BLaER1 treated with 17β-estradiol and CSF1 and Interleukin-3, amounts not matched to agents 10 nM and 100 nM (cell line): Measurements from ENCODE around the gene TMEM52B.

ENCODE experiments used
- H3K27ac ChIP-seq, 11 experiments: shearing (Covaris generic); formaldehyde crosslinking; 2 replicates each; pipeline ENCODE4 v1.8.1; 2022
- H3K27me3 ChIP-seq, 11 experiments: shearing (Covaris generic); formaldehyde crosslinking; 2 replicates each; pipeline ENCODE4 v1.8.1; 2022
- H3K36me3 ChIP-seq, 11 experiments: shearing (Covaris generic); formaldehyde crosslinking; 2 replicates each; pipeline ENCODE4 v1.8.1; 2022
- H3K4me1 ChIP-seq, 10 experiments: shearing (Covaris generic); formaldehyde crosslinking; 2 replicates each; pipeline ENCODE4 v1.8.1; 2022
- H3K4me2 ChIP-seq, 11 experiments: shearing (Covaris generic); formaldehyde crosslinking; 2 replicates each; pipeline ENCODE4 v1.8.1; 2022
- H3K4me3 ChIP-seq, 10 experiments: shearing (Covaris generic); formaldehyde crosslinking; 2 replicates each; pipeline ENCODE4 v1.8.1; 2022
- H3K9ac ChIP-seq, 11 experiments: shearing (Covaris generic); formaldehyde crosslinking; 2 replicates each; pipeline ENCODE4 v1.8.1; 2022
- H3K9me3 ChIP-seq, 11 experiments: shearing (Covaris generic); formaldehyde crosslinking; replicated peaks in 1 of 11; 2 replicates each; pipeline ENCODE4 v1.8.1; 2022
- H4K20me1 ChIP-seq, 11 experiments: shearing (Covaris generic); formaldehyde crosslinking; 2 replicates each; pipeline ENCODE4 v1.8.1; 2022
- Cebpa-rat ChIP-seq, 11 experiments: shearing (Covaris generic); IDR thresholded peaks; 2 replicates each; pipeline ENCODE4 v1.8.1; 2022

TMEM52B gene

GRCh38 chr12:10178821-10179220 lies at the start of gene TMEM52B:
TMEM52B (plus strand) TSS chr12:10179032; CDS start chr12:10179575, 543 bp downstream.
- no peaks in the 10 kb centered on the region for H4K20me1 ChIP-seq
- H3K9me3 ChIP-seq: no peaks in the 10 kb centered on the region
- TF ChIP-seq Cebpa-rat (IDR thresholded peaks at IDR 0.05): no peak
- H3K4me2 ChIP-seq: peak within 1 kb of the TSS in 2 of 11 experiments; percentile 15 to 22; a peak in 1 of 22 replicates
- no peaks in the 10 kb centered on the region for H3K27me3 ChIP-seq
- no peaks in the 10 kb centered on the region for H3K36me3 ChIP-seq
- no peak within 1 kb of the TSS for H3K9ac ChIP-seq
- H3K4me3 ChIP-seq: no peak within 1 kb of the TSS
- H3K4me1 ChIP-seq: peaks cover 0 to 49% (median 7%) of the 10 kb centered on the region in 10 experiments; a peak in 9 of 20 replicates
- H3K27ac ChIP-seq: no peak within 1 kb of the TSS

- peak within 1 kb of the TSS in 4 of 10 experiments; percentile 54 to 70 (median 62); a peak in 8 of 20 replicates for H3K4me3 ChIP-seq
- peak within 1 kb of the TSS in 5 of 11 experiments; percentile 34 to 98 (median 83); a peak in 9 of 22 replicates for H3K9ac ChIP-seq
- H3K27me3 ChIP-seq: no peaks in the 10 kb centered on the region
- peaks cover 0 to 73% (median 18%) of the 10 kb centered on the region in 10 experiments; a peak in 14 of 20 replicates for H3K4me1 ChIP-seq
- TF ChIP-seq Cebpa-rat (IDR thresholded peaks at IDR 0.05): no peak
- peak within 1 kb of the TSS in 8 of 11 experiments; percentile 13 to 90 (median 56); a peak in 13 of 22 replicates for H3K4me2 ChIP-seq
- H4K20me1 ChIP-seq: no peaks in the 10 kb centered on the region
- peaks cover 0 to 27% (median 0%) of the 10 kb centered on the region in 11 experiments; a peak in 6 of 22 replicates for H3K36me3 ChIP-seq
- peaks cover 0 to 7% (median 0%) of the 10 kb centered on the region in 11 experiments; a peak in 1 of 22 replicates for H3K9me3 ChIP-seq
- H3K27ac ChIP-seq: peak within 1 kb of the TSS in 6 of 11 experiments; percentile 41 to 99 (median 90); a peak in 11 of 22 replicates
Measured at GRCh38 chr12:10130042-10130441, 48.8 kb upstream of the TMEM52B start, which contains the start of gene CLEC7A. CLEC7A (minus strand) TSS chr12:10130199; CDS start chr12:10130082, 117 bp downstream.

- Histone ChIP-seq H3K27ac (peak overlapping the region in 5 of 11 experiments; percentile 54 to 99 (median 94); a peak in 10 of 22 replicates), H4K20me1 (no peaks in the 10 kb centered on the region), H3K36me3 (peaks cover 0 to 15% (median 0%) of the 10 kb centered on the region in 11 experiments; a peak in 3 of 22 replicates), H3K4me2 (peak overlapping the region in 4 of 11 experiments; percentile 68 to 90 (median 76); a peak in 8 of 22 replicates), H3K9me3 (peaks cover 0 to 7% (median 0%) of the 10 kb centered on the region in 11 experiments; a peak in 1 of 22 replicates), H3K4me3 (no peak overlapping the region), H3K27me3 (no peaks in the 10 kb centered on the region), H3K9ac (peak overlapping the region in 4 of 11 experiments; percentile 55 to 98 (median 88); a peak in 7 of 22 replicates), H3K4me1 (peaks cover 0 to 72% (median 18%) of the 10 kb centered on the region in 10 experiments; a peak in 14 of 20 replicates)
- no peak; a peak in 1 of 22 replicates for TF ChIP-seq Cebpa-rat (IDR thresholded peaks at IDR 0.05)
Measured at GRCh38 chr12:10131111-10131690, 47.6 kb upstream of the TMEM52B start.

- H3K4me1 ChIP-seq: peaks cover 0 to 55% (median 18%) of the 10 kb centered on the region in 10 experiments; a peak in 14 of 20 replicates
- TF ChIP-seq Cebpa-rat (IDR thresholded peaks at IDR 0.05): no peak
- peaks cover 0 to under 1% (median 0%) of the 10 kb centered on the region in 11 experiments; a peak in 1 of 22 replicates for H3K36me3 ChIP-seq
- no peaks in the 10 kb centered on the region for H3K27me3 ChIP-seq
- no peaks in the 10 kb centered on the region for H4K20me1 ChIP-seq
- H3K9me3 ChIP-seq: no peaks in the 10 kb centered on the region
- peak overlapping the region in 3 of 11 experiments; percentile 68 to 90 (median 85); a peak in 5 of 22 replicates for H3K4me2 ChIP-seq
- H3K27ac ChIP-seq: peak overlapping the region in 2 of 11 experiments; percentile 94 to 99; a peak in 3 of 22 replicates
- no peak overlapping the region for H3K9ac ChIP-seq
- H3K4me3 ChIP-seq: no peak overlapping the region
Measured at GRCh38 chr12:10132850-10133370, 45.9 kb upstream of the TMEM52B start.

- Histone ChIP-seq H3K27me3 (no peaks in the 10 kb centered on the region), H3K4me2 (peak overlapping the region in 2 of 11 experiments; percentile 17 to 32; a peak in 1 of 22 replicates), H3K9ac (no peak overlapping the region), H3K9me3 (no peaks in the 10 kb centered on the region), H3K4me3 (no peak overlapping the region), H4K20me1 (no peaks in the 10 kb centered on the region), H3K27ac (no peak overlapping the region), H3K4me1 (peaks cover 0 to 59% (median 13%) of the 10 kb centered on the region in 10 experiments; a peak in 14 of 20 replicates), H3K36me3 (no peaks in the 10 kb centered on the region)
- TF ChIP-seq Cebpa-rat (IDR thresholded peaks at IDR 0.05): no peak
Measured at GRCh38 chr12:10135126-10135525, 43.7 kb upstream of the TMEM52B start.

- Histone ChIP-seq H3K27me3 (no peaks in the 10 kb centered on the region), H3K4me3 (no peak overlapping the region), H3K9me3 (no peaks in the 10 kb centered on the region), H3K36me3 (no peaks in the 10 kb centered on the region), H3K9ac (no peak overlapping the region), H3K27ac (no peak overlapping the region), H3K4me2 (no peak overlapping the region), H4K20me1 (no peaks in the 10 kb centered on the region), H3K4me1 (peaks cover 0 to 43% (median 3%) of the 10 kb centered on the region in 10 experiments; a peak in 8 of 20 replicates)
- TF ChIP-seq Cebpa-rat (IDR thresholded peaks at IDR 0.05): no peak
Measured at GRCh38 chr12:10136637-10137205, 42.1 kb upstream of the TMEM52B start.

- no peaks in the 10 kb centered on the region for H3K9me3 ChIP-seq
- no peaks in the 10 kb centered on the region for H3K27me3 ChIP-seq
- no peaks in the 10 kb centered on the region for H4K20me1 ChIP-seq
- peak overlapping the region in 4 of 11 experiments; percentile 3 to 49 (median 39); a peak in 4 of 22 replicates for H3K4me2 ChIP-seq
- H3K27ac ChIP-seq: peak overlapping the region in 2 of 11 experiments; percentile 19 to 28; a peak in 1 of 22 replicates
- H3K36me3 ChIP-seq: no peaks in the 10 kb centered on the region
- H3K9ac ChIP-seq: no peak overlapping the region
- H3K4me1 ChIP-seq: peaks cover 0 to 44% (median 3%) of the 10 kb centered on the region in 10 experiments; a peak in 8 of 20 replicates
- TF ChIP-seq Cebpa-rat (IDR thresholded peaks at IDR 0.05): no peak
- no peak overlapping the region for H3K4me3 ChIP-seq
Measured at GRCh38 chr12:10140001-10140400, 38.8 kb upstream of the TMEM52B start.

- no peak for TF ChIP-seq Cebpa-rat (IDR thresholded peaks at IDR 0.05)
- Histone ChIP-seq H3K4me3 (no peak overlapping the region), H3K27me3 (no peaks in the 10 kb centered on the region), H3K27ac (no peak overlapping the region), H3K4me2 (peak overlapping the region in 3 of 11 experiments; percentile 44 to 58 (median 50); a peak in 6 of 22 replicates), H3K9ac (no peak overlapping the region), H4K20me1 (no peaks in the 10 kb centered on the region), H3K9me3 (no peaks in the 10 kb centered on the region), H3K4me1 (peaks cover 0 to 33% (median 3%) of the 10 kb centered on the region in 10 experiments; a peak in 8 of 20 replicates), H3K36me3 (no peaks in the 10 kb centered on the region)
Measured at GRCh38 chr12:10142976-10143589, 35.7 kb upstream of the TMEM52B start.
